BLaER1 treated with 17β-estradiol and CSF1 and Interleukin-3, amounts not matched to agents 10 nM and 100 nM (cell line): ENCODE measurements around the gene AKAP8.

Source experiments
- H3K27ac ChIP-seq, 11 experiments: shearing (Covaris generic); formaldehyde crosslinking; 2 replicates each; pipeline ENCODE4 v1.8.1; 2022
- H3K27me3 ChIP-seq, 11 experiments: shearing (Covaris generic); formaldehyde crosslinking; 2 replicates each; pipeline ENCODE4 v1.8.1; 2022
- H3K36me3 ChIP-seq, 11 experiments: shearing (Covaris generic); formaldehyde crosslinking; 2 replicates each; pipeline ENCODE4 v1.8.1; 2022
- H3K4me1 ChIP-seq, 10 experiments: shearing (Covaris generic); formaldehyde crosslinking; 2 replicates each; pipeline ENCODE4 v1.8.1; 2022
- H3K4me2 ChIP-seq, 11 experiments: shearing (Covaris generic); formaldehyde crosslinking; 2 replicates each; pipeline ENCODE4 v1.8.1; 2022
- H3K4me3 ChIP-seq, 10 experiments: shearing (Covaris generic); formaldehyde crosslinking; 2 replicates each; pipeline ENCODE4 v1.8.1; 2022
- H3K9ac ChIP-seq, 11 experiments: shearing (Covaris generic); formaldehyde crosslinking; 2 replicates each; pipeline ENCODE4 v1.8.1; 2022
- H3K9me3 ChIP-seq, 11 experiments: shearing (Covaris generic); formaldehyde crosslinking; replicated peaks in 1 of 11; 2 replicates each; pipeline ENCODE4 v1.8.1; 2022
- H4K20me1 ChIP-seq, 11 experiments: shearing (Covaris generic); formaldehyde crosslinking; 2 replicates each; pipeline ENCODE4 v1.8.1; 2022
- Cebpa-rat ChIP-seq, 11 experiments: shearing (Covaris generic); IDR thresholded peaks; 2 replicates each; pipeline ENCODE4 v1.8.1; 2022

Gene AKAP8

GRCh38 chr19:15330801-15331418, 48.7 kb downstream of the AKAP8 start:
- peak overlapping the region; percentile 79 to 99 (median 96) for H3K4me3 ChIP-seq

GRCh38 chr19:15328312-15328711, 51.3 kb downstream of the AKAP8 start:
- Histone ChIP-seq H4K20me1 (peaks cover 82 to 92% (median 83%) of the 10 kb centered on the region in 11 experiments), H3K27me3 (no peaks in the 10 kb centered on the region), H3K4me2 (peak overlapping the region; percentile 81 to 97 (median 88); a peak in 20 of 22 replicates), H3K36me3 (peaks cover 0 to 12% (median 0%) of the 10 kb centered on the region in 11 experiments; a peak in 3 of 22 replicates), H3K4me3 (no peak overlapping the region), H3K9me3 (no peaks in the 10 kb centered on the region), H3K4me1 (peaks cover 72 to 80% (median 79%) of the 10 kb centered on the region in 10 experiments), H3K9ac (no peak overlapping the region; a peak in 1 of 22 replicates), H3K27ac (no peak overlapping the region)
- TF ChIP-seq Cebpa-rat (IDR thresholded peaks at IDR 0.05), result no peak

More at GRCh38 chr19:15330801-15331418, 48.7 kb downstream of the AKAP8 start:
- Histone ChIP-seq H4K20me1 (peaks cover 56 to 92% (median 62%) of the 10 kb centered on the region in 11 experiments), H3K4me1 (peaks cover 66 to 77% (median 72%) of the 10 kb centered on the region in 10 experiments), H3K9me3 (no peaks in the 10 kb centered on the region), H3K36me3 (peaks cover 0 to 19% (median 7%) of the 10 kb centered on the region in 11 experiments; a peak in 11 of 22 replicates), H3K4me2 (peak overlapping the region; percentile 81 to 97 (median 88)), H3K27me3 (no peaks in the 10 kb centered on the region), H3K27ac (peak overlapping the region; percentile 95 to 100 (median 99)), H3K9ac (peak overlapping the region; percentile 97 to 100 (median 99))
- TF ChIP-seq Cebpa-rat (IDR thresholded peaks at IDR 0.05), result no peak

- peaks cover 76 to 97% (median 84%) of the 10 kb centered on the region in 10 experiments for H3K4me1 ChIP-seq
- H3K36me3 ChIP-seq, result peaks cover 0 to 12% (median 0%) of the 10 kb centered on the region in 11 experiments; a peak in 4 of 22 replicates
- peak overlapping the region in 10 of 11 experiments; percentile 8 to 82 (median 38); a peak in 18 of 22 replicates for H3K4me2 ChIP-seq
- no peaks in the 10 kb centered on the region for H3K9me3 ChIP-seq
- TF ChIP-seq Cebpa-rat (IDR thresholded peaks at IDR 0.05), result no peak
- peak overlapping the region in 5 of 11 experiments; percentile 8 to 37 (median 10); a peak in 4 of 22 replicates for H3K27ac ChIP-seq
- H3K4me3 ChIP-seq, result no peak overlapping the region
- H3K27me3 ChIP-seq, result no peaks in the 10 kb centered on the region
- peak overlapping the region in 5 of 11 experiments; percentile 3 to 41 (median 19); a peak in 4 of 22 replicates for H3K9ac ChIP-seq
- H4K20me1 ChIP-seq, result peaks cover 99 to 100% (median 100%) of the 10 kb centered on the region in 11 experiments
These were observed 54.6 kb downstream of the AKAP8 start for GRCh38 chr19:15324791-15325519.

GRCh38 chr19:15323496-15324235, 55.9 kb downstream of the AKAP8 start:
- H3K9ac ChIP-seq, result 0 out of 22 replicates have a peak overlapping the region, but pooled peaks of 1 of the 11 experiments have one; percentile 22
- peak overlapping the region in 9 of 11 experiments; percentile 2 to 82 (median 34); a peak in 15 of 22 replicates for H3K4me2 ChIP-seq
- H3K4me1 ChIP-seq, result peaks cover 77 to 97% (median 84%) of the 10 kb centered on the region in 10 experiments
- H3K9me3 ChIP-seq, result no peaks in the 10 kb centered on the region
- peak overlapping the region in 5 of 11 experiments; percentile 5 to 41 (median 26); a peak in 7 of 22 replicates for H3K27ac ChIP-seq
- peak in 2 of 11 experiments; percentile 33 to 40; a peak in 1 of 22 replicates for TF ChIP-seq Cebpa-rat (IDR thresholded peaks at IDR 0.05)
- H3K36me3 ChIP-seq, result peaks cover 0 to 13% (median 0%) of the 10 kb centered on the region in 11 experiments; a peak in 4 of 22 replicates
- peaks cover 99 to 100% (median 100%) of the 10 kb centered on the region in 11 experiments for H4K20me1 ChIP-seq
- H3K27me3 ChIP-seq, result no peaks in the 10 kb centered on the region
- H3K4me3 ChIP-seq, result no peak overlapping the region

- peak overlapping the region in 10 of 11 experiments; percentile 4 to 46 (median 26); a peak in 13 of 22 replicates for H3K4me2 ChIP-seq
- H3K9ac ChIP-seq, result no peak overlapping the region
- peaks cover 100% of the 10 kb centered on the region in 11 experiments for H4K20me1 ChIP-seq
These were observed 57.8 kb downstream of the AKAP8 start for GRCh38 chr19:15321739-15322138.

GRCh38 chr19:15320116-15320515, 59.5 kb downstream of the AKAP8 start:
- no peak overlapping the region for H3K27ac ChIP-seq
- TF ChIP-seq Cebpa-rat (IDR thresholded peaks at IDR 0.05), result no peak

More at GRCh38 chr19:15321739-15322138, 57.8 kb downstream of the AKAP8 start:
- TF ChIP-seq Cebpa-rat (IDR thresholded peaks at IDR 0.05), result no peak
- Histone ChIP-seq H3K27ac (no peak overlapping the region), H3K4me1 (peaks cover 80 to 99% (median 88%) of the 10 kb centered on the region in 10 experiments), H3K4me3 (no peak overlapping the region), H3K9me3 (no peaks in the 10 kb centered on the region), H3K36me3 (peaks cover 0 to 13% (median 0%) of the 10 kb centered on the region in 11 experiments; a peak in 4 of 22 replicates), H3K27me3 (no peaks in the 10 kb centered on the region)

GRCh38 chr19:15318241-15318691, 61.3 kb downstream of the AKAP8 start:
- Histone ChIP-seq H3K9ac (peak overlapping the region in 1 of 11 experiments; percentile 6; a peak in 1 of 22 replicates), H3K4me3 (no peak overlapping the region), H3K9me3 (no peaks in the 10 kb centered on the region), H3K27me3 (no peaks in the 10 kb centered on the region), H3K36me3 (peaks cover 0 to 39% (median 16%) of the 10 kb centered on the region in 11 experiments; a peak in 18 of 22 replicates), H3K4me1 (peaks cover 70 to 99% (median 79%) of the 10 kb centered on the region in 10 experiments), H3K27ac (peak overlapping the region in 2 of 11 experiments; percentile 2 to 10; a peak in 2 of 22 replicates), H3K4me2 (peak overlapping the region; percentile 64 to 90 (median 81)), H4K20me1 (peaks cover 100% of the 10 kb centered on the region in 11 experiments)
- TF ChIP-seq Cebpa-rat (IDR thresholded peaks at IDR 0.05), result no peak

More at GRCh38 chr19:15320116-15320515, 59.5 kb downstream of the AKAP8 start:
- Histone ChIP-seq H3K4me2 (peak overlapping the region in 10 of 11 experiments; percentile 24 to 90 (median 81); a peak in 11 of 22 replicates), H4K20me1 (peaks cover 100% of the 10 kb centered on the region in 11 experiments), H3K36me3 (peaks cover 0 to 21% (median 6%) of the 10 kb centered on the region in 11 experiments; a peak in 11 of 22 replicates), H3K9ac (no peak overlapping the region), H3K27me3 (no peaks in the 10 kb centered on the region), H3K4me1 (peaks cover 83 to 99% (median 89%) of the 10 kb centered on the region in 10 experiments), H3K4me3 (no peak overlapping the region), H3K9me3 (no peaks in the 10 kb centered on the region)
